Adrenal gland (tissue), 5 donors: ENCODE data around the gene MSLN.
"Not testable (repeated sequence)": the region's sequence is repeated elsewhere in the genome, so short reads cannot be mapped to it uniquely, and the experiment has no call there.

Source experiments
- CTCF ChIP-seq, 6 experiments: fragments of 450-650 bp in 4 of 6; fragments of 200-600 bp in 2 of 6; sonication (generic) in 1 of 6; IDR thresholded peaks; 1 replicate in 5 of 6; 2 replicates in 1 of 6; pipeline versions ENCODE4 v1.5.1 to v1.8.0; 2016 to 2021; ENCODE audit warnings: antibody characterized with exemption in 6 of 6, mild to moderate bottlenecking in 2 of 6, moderate library complexity in 1 of 6
- POLR2A ChIP-seq, 2 donors: fragments of 450-650 bp; IDR thresholded peaks; one replicate each; pipeline ENCODE4 v1.6.1; 2017; ENCODE audit warnings: antibody characterized with exemption in 2 of 2, mild to moderate bottlenecking in 2 of 2, moderate library complexity in 1 of 2
- donor health status: DM: no; HTN: no; CAD: no.

GRCh38 chr16:754121-754607 is 6.4 kb upstream of the MSLN start:
- not testable (repeated sequence) for TF ChIP-seq CTCF, POLR2A (IDR thresholded peaks at IDR 0.05)
